Cerebellar cortex (tissue), 1 donor: ENCODE measurements around the gene ZNF789.
A peak's percentile ranks its signal among the peaks of the same experiment; 100 is the strongest.
"Not testable (repeated sequence)": the region's sequence is repeated elsewhere in the genome, so short reads cannot be mapped to it uniquely, and the experiment has no call there.

Source experiments
- DNase-seq: peaks from one replicate; pipeline ENCODE4 v3.0.0-alpha.2; 2015; ENCODE audit warnings: low spot score

ZNF789 gene

DNA sequence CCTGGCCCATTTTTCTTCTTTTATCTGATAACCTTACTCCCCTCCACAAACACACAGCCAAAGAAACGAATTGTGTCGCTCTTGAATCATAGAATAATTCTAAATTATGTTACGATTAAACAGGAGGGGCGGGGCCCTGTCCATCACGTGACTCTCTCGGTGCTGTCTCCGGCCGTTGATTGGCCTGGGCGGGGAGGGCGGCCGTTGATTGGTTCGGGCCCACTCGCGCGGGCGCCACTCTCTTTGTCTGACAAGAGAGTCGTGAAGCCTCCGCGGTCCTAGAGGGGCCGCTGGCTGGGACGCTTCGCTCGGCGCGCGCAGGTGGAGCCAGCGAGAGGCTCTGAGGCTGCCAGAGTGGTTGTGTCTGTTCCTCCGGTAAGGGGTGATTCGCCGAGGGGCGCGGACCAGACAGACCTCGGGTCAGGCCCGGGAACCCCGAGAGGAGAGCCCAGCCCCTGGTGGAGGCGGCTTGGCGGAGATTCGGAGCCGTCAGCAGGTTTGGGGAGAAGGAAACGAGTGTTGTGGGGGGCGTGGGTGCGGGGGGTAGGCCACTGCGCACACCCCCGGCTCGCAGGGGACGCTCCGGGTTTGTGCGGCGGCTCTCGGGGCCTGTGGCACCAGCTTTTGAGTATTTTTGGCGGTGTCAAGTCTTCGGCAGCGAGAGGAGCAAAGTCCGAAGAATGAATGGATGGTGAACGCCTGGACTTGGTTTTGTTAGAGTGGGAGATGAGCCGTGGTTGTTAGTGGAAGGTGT is at the start of gene ZNF789:
TSS of gene ZNF789 (plus strand) at position 330 of the 754 bp plus-strand sequence. CDS start 3,567 bp downstream, outside the sequence.
- peak; percentile 97 for DNase-seq

DNA sequence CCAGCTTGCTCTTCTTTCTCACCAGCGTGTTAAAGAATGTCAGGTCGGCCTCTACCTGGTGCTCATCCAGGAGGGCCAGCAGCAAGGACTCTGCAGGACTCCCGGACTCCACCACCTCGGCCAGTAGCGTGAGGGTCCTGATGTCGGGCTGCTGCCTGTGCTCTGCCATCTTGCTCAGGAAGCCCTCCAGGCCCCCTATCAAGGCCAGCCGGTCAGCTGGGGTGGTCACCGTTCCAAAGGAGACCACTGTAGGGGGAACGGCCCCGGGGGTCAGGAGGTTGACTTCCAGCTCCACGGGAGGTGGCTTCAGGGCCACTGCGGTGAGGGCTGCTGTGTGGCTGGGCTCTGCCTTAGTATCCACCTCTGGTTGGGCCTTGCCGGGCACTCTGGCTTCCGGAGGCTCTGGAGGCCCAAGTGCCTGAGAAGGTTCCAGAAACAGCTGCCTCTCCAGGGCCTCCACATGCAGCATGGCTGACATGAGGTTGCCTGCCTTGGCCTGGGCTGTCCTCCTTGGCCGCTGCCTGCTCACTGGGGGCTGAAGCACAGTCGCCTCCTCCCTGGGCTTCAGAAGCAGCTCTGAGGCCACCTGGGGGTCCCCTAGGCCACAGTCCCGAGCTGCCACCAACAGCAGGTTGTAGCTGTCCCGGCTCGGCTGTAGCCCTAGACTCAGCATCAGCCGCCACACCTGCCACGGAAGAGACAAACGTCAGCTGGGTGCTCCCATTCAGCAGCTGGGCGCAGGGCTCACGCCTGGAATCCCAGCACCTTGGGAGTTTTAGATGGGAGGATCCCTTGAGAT is 47.6 kb upstream of the ZNF789 start:
- no peak for DNase-seq

DNA sequence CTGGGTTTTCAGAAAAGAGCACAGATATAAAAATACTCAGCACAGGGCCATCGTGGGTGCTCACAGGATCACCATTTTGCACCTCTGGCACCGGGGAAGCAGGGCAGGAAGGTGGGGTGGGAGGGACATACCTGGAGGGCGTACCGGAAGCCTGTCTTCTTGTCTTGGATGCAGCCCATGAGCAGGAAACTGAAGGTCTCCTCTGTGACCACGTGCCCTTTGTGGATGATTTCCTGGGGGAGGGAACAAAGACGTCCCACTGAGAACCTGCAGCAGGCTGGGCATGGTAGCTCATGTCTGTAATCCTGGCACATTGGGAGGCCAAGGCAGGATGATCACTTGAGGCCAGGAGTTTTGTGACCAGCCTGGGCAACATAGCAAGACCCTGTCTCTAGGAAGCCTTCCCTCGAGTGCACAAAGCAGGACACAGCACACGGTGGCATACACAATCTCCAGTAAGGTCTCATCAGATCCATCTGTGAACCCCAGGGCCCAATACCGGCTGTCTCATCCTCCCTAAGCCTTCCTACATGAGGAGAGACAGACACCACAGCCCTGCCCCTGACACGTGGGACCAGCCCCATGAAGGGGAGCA is 43.6 kb upstream of the ZNF789 start:
- DNase-seq: no peak

DNA sequence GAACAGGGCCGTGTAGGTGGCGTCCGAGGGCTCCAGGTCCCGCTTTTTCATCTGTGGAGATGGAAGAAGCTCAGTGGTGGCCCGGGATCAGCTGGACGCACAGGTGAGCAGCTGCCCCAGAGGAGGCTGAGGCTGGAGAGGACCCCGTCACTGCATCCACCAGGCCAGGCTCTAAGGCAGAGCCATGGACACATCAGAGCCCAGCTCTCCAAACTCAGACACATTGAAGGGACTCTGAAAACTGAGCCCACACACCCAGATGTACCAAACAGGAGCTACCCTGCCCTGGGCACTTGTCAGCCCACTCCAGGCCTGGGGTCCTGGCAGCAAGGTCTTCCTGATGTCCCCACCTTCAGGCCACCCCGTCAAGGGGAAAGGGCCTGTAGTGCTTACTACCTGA is 42.9 kb upstream of the ZNF789 start:
- DNase-seq: no peak

DNA sequence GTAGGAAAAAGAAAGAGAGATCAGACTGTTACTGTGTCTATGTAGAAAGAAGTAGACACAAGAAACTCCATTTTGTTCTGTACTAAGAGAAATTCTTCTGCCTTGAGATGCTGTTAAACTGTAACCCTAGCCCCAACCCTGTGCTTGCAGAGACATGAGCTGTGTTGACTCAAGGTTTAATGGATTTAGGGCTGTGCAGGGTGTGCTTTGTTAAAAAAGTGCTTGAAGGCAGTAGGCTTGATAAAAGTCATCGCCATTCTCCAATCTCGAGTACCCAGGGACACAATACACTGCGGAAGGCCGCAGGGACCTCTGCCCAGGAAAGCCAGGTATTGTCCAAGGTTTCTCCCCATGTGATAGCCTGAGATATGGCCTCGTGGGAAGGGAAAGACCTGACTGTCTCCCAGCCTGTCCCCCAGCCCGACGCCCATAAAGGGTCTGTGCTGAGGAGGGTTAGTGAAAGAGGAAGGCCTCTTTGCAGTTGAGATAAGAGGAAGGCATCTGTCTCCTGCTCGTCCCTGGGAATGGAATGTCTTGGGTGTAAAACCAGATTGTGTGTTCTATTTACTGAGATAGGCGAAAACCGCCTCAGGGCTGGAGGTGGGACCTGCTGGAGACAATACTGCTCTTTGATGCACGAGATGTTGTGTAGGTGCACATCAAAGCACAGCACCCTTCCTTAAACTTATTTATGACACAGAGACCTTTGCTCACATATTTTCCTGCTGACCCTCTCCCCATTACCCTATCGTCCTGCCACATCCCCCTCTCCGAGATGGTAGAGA is 40.7 kb upstream of the ZNF789 start:
- DNase-seq: not testable (repeated sequence)

DNA sequence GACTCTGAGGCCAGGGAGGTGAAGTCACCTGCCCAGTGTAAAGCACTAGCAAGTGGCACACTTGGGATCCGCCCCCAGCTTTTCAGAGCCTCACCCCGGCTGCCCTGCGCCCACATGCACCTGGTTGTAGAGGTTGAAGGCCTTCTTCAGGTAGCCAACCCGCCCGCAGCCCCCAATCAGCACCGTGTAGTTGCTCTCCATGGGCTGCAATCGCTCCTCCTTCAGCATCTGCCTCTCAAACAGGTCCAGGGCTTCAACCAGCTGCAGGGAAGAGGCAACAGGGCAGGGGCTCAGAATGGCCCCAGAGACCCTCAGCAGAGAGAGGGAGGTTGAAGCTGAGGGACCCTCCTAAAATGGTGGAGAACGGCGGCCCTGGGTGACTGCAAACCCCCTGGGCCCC is 39.5 kb upstream of the ZNF789 start:
- no peak for DNase-seq

DNA sequence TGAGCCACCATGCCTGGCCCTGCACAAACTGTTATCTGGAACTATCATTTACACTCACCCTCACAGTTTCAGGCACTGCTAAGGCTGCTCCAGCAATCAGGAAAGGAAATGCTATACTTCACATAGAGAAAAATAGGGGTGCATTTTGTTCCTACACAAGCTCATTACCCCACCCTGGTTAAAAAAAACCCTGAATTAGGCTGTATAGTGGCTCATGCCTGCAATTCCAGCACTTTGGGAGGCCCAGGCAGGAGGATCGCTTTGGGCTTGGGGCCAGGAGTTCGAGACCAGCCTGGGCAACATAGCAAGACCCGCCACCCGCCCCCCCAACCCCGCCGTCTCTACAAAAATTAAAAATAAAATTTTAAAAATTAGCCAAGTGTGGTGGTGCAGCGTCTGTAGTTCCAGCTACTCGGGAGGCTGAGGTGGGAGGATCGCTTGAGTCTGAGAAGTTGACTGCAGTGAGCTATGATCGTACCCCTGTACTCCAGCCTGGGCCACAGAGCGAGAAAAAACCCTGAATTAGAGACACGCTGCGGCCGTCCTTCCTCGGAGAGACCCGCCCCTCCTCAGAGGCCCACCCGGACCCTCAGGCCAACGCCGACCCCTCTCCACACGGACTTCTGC is 34.6 kb upstream of the ZNF789 start:
- DNase-seq: no peak

DNA sequence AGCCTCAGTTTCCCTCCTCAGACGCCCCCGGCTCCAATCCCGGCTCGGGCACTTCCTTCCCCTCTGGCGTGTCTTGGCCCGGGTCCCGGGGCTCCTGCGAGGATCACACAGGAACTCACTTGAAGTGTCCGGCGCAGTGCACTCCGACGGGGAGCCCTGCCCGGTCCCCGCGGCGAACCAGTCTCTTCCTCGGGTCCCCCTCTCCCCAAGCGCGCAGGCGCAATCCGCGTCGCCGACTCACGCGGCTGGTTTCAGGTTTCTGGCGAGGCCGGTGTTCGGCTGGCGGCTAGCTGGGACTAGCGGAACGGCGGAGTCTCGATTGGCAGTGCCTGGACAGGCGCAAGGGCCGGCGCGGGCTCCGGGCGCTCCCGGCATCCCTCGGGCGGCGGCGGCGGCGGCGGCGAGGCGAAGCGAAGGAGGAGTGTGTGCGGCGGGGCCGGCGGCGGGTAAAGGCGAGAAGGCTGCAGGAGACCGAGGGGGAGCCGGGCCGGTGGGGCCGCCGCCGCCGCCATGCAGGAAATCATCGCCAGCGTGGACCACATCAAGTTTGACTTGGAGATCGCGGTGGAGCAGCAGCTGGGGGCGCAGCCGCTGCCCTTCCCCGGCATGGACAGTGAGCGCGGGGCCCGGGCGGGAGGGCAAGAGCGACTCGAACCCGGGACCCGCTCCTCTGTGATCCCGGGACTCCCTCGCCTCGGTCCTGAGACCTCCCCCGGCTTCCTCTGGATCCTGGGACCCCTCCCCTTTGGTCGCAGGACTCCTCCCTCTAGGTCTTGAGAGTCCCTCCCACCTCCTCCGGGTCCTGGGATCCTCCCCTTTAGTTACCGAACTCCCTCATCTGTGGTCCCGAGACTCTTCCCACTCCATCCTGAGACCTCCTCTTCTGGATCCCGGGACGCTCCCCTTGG is 33.9 kb upstream of the ZNF789 start, which contains the start of the genes CPSF4 and PTCD1:
TSS of gene CPSF4 (plus strand) at position 371 of the 908 bp plus-strand sequence. CDS start at position 511, 140 bp downstream.
TSS of gene PTCD1 (minus strand) at position 226 of the 908 bp plus-strand sequence. CDS start 3,556 bp downstream, outside the sequence.
- DNase-seq: peak; percentile 94

DNA sequence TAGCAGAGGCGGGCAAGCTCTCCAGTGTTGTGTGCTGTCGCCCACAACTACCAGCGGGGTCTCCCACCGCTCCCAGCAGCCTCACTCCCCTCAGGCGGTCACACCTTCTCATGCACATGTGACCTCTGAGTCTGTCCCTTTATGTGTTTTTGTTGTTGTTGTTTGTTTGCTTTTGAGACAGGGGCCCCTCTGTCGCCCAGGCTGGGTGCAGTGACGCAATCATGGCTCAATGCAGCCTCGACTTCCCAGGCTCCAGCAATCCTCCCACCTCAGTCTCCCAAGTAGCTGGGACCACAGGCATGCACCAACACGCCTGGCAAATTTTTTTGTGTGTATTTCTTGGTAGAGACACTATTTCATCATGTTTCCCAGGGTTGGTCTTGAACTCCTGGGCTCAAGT is 32.5 kb upstream of the ZNF789 start:
- no peak for DNase-seq

DNA sequence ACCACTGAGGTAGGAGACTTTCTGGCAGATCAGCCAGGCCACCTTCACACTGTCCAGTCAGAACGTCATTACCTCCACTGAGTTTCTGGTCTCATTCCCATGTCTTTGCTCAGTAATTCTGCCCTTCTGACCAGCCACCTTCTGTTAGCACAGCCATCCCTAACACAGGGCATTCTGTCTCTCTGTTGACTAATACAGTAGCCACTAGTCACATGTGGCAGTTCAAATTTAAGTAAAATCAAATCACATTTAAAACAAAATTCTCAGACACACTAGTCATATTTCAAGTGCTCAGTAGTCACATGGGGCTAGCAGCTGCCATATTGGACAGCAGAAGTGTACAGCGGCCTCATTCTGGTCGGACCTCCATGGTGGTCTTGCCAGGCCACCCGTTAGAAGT is 26.6 kb upstream of the ZNF789 start:
- no peak for DNase-seq

DNA sequence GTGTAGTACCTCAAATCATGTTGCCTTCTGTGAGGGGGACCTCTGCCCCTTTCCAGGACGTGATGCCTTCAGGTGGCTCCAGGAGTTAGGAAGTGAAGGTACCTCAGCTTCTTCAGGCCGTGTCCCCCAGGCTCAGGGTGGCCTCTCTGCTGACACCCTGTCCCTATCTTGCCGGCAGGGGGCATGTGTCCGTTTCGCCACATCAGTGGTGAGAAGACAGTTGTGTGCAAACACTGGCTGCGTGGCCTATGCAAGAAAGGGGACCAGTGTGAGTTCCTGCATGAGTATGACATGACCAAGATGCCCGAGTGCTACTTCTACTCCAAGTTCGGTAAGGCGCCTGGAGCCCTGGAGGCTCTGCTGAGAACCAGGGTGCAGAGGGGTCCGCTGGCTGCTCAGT is 24.7 kb upstream of the ZNF789 start:
- DNase-seq: no peak

DNA sequence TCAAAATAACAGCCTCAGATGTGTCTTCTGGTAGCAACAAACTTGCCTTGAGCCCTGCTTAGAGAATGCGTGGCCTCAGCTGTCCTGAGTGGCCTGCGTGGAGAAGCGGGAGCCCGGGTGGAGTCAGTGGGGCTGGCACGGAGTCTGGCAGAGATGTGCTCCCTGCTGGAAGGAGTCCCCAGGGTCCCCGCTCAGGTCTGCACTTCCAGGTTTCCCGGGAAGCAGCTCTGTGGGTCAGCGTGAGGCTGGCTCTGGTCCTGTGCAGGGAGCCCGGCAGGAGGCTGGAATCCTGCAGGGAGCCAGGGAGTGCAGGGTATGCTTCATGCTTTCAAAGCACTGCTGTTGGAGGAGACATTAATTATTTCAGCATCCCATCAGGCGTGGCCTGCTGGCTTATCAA is 23.8 kb upstream of the ZNF789 start:
- DNase-seq: no peak

DNA sequence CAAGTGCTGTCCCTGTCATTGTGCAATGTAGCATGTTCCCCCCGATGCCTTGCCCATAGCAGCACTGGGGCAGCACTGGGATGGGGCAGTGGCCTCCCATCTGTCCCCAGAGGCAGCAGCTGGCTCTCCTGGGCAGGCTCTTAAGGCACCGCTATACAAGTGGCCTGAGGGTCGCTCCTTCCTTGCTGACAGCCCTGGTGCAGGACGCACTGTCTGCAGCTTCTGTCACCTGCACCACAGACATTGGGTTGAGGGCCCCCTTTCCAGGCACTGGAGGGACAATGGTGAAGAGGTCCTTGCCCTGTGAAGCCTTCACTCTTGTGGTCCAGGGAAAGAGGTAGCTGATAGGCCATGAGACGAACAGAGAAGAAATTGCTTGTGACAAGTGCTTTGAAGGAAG is 23.4 kb upstream of the ZNF789 start:
- DNase-seq: no peak

DNA sequence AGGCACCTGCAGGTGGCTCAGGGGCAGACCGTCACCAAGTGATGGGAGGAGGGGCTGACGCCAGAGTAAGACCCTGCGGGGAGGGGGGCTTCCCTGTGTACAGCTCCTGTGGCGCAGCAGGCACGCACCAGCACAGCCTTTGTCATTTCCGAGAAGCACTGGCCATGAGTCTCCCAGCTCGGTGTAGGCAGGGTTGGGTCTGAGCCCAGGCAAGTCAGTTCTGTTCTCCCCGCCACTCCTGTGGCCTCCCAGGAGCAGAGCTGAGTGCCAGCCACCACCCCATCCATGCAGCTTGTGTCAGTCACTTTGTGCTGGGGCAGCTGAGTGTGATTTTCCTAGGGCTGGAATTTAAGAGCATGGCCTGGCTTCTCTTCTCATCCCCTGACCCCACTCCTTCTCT is 20.8 kb upstream of the ZNF789 start:
- DNase-seq: no peak

DNA sequence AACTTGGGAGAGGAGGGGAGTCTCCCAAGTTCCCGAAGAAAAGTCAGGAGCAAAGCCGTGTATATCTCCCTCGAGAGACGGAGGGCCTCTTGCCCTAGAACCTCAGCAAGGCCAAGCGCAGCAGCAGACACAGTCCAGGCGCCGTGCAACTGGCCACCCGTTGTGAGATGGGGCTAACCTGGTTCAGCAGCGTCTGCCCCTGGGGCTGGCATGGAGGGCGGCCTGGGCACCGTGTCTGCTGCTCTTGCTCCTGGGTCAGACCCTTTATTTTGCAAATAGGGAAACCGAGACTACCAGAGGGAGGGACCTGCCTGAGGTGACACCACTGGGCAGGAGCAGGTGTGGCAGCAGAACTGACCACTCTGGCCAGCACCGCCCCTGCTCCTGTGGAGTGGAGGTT is 20.1 kb upstream of the ZNF789 start:
- no peak for DNase-seq

DNA sequence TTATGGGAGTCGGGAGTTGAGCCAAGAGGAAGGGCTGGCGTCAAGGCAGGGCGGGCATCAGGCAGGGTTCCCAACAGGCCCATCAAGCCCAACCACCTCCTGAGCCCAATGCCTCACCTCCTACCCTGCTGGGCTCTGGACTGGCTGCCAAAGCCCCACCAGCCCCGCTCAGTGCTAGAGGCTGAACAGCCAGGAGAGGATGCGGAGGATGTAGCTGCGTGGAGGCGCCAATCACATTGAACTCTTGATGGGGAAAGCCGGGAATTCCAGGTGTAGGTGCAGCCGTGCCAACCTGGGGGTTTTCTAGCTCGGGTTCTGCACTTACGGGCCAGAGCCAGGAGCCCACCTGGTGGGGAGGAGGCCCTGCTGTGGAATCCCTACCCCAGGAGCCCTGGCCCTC is 19.6 kb upstream of the ZNF789 start:
- DNase-seq: no peak

DNA sequence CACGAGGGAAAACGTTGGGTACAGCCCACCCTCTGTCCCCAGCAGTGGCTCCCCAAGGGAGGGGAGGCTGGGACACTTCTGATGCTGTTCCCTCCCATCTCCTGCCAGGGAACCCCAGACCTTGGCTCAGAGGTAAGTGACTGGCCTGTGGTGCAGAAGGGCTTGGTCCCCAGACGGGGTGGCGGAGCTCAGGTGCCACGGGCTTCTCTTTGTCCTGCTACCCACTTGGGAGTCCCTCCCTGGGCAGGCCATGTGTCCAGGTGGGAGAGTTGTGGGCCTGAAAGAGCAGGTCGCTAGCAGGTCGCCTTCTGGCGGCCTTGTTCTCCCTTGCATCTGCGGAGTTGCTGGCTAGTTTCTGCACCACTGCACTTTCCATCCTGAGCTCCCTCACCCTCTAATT is 16.8 kb upstream of the ZNF789 start:
- DNase-seq: no peak

DNA sequence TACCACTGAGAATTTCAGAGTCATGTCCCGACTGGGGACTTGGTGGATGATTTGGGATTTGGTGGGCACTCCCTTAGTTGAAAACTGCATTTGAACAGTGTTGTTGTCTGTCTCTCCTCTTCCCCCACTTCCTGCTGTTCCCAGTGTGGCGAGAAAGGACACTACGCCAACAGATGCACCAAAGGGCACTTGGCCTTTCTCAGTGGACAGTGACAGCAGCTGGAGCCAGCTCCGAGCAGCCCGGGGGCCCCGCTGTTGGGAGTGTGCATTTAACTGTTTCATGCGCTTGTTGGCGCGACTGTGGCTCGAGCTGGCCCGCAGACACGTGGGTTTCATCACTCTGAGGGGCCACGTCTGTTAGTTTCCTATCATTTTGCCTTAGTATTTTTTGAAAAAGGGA is 16.4 kb upstream of the ZNF789 start:
- no peak for DNase-seq

DNA sequence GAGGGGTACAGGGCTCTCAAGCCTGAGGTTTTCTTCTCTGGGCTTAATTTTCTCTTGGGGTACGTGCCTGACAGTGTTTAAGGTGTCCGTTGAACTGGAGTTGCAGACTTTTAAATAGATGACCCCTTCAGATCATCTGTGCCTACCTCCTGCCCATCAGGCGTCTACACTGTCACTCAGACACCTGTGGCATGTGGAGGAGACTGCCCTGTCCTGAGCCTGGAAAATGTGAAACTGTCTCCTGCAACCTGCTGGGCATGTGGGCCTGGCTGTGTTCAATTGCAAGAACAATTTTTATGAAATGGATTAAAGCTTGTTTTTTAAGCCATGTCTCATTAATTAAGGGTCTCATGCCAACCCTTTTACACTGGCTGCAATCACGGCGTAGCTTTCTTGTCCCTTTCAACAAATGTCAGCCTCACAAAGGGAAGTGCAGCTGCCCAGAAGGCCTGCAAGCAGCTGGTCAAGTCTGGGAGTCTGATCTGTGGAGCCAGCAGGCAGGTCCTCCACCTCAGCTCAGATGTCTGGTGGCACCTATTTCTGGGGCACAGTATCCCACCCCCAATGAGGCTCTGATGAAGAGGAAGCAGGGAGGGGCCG is 15.5 kb upstream of the ZNF789 start:
- DNase-seq: no peak
